Activated T-cell treated with anti-CD3 and anti-CD28 coated beads, Interleukin-2, amount 50 U/mL, for 1 hour (primary cell): ENCODE results near the gene JOSD2.
A peak's percentile ranks its signal among the peaks of the same experiment; 100 is the strongest.

ENCODE experiments used
- DNase-seq: peaks from one replicate; pipeline ENCODE4 v3.0.0-alpha.2; 2020

The JOSD2 gene

DNA sequence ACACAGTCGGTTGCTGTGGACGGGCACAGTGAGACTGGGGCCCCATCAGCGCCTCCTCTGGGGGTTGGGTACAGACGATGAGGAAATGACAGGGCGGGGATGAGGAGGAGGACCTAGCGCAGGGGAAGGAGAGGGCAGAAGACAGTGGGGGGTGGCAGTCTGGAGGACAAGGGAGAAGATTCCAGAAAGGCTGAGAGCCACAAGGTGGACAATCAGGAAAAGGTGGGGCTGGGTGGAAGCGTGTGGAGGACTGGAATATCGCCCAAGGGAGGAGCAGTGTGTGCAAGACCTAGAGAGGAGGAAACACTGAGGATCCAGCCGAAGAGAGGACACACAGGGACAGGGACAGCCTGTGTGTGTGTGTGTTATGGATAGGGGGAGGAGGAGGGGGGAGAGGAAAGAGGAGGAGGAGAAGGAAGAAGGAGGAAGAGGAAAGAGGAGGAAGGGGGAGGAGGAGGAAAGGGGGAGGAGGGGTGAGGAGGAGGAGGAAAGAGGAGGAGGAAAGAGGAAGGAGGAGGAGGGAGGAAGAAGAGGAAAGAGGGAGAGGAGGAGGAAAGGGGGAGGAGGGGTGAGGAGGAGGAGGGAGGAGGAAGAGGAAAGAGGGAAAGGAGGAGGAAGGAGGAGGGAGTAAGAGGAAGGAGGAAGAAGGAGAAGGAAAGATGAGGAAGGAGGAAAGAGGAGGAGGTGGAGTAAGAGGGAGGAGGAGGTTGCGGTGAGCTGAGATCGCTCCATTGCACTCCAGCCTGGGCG lies 18.5 kb downstream of the JOSD2 start:
- no peak for DNase-seq

DNA sequence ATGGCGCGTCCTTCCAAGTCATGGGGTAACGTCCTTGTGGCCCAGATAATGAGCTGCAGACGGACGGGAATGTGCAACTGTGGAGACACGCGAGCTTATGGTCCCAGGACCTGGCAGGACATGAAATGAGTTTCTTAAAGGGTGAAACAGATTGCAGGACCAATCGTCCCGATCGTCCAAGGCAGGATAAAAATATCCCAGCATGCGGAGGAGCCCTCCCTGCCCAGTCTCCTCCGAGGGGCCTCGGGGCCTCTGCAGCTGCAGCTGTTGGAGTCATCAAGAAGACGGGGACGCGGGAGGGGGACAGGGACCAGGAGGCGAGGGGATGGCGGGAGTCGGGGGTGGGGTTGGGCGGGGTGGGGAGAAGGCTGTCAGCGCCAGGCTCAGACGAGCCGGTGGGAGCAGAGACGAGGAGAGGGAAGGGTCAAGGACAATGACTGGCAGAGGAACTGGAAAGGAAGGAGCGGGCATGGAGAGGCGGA lies 20.0 kb downstream of the JOSD2 start:
- DNase-seq, result no peak

DNA sequence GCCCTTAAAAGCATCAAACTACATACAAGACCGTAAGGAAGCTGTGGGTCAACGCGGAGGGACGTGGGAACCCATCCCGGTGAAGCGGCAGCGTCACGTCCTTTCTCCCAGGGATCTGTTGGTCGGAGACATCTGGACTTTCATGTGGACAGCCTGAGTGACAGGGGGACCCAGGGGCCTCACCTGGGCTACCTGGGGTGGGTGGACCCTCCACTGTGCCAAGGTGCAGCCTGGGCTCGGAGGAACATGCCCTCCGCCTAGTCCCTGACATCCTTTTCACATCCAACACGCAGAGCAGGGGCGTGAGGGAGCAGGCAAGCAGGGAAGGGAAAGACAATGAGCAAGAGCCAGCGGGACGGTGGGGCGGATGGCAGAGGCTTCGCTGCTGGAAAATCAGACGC lies 20.6 kb downstream of the JOSD2 start:
- DNase-seq, result no peak

DNA sequence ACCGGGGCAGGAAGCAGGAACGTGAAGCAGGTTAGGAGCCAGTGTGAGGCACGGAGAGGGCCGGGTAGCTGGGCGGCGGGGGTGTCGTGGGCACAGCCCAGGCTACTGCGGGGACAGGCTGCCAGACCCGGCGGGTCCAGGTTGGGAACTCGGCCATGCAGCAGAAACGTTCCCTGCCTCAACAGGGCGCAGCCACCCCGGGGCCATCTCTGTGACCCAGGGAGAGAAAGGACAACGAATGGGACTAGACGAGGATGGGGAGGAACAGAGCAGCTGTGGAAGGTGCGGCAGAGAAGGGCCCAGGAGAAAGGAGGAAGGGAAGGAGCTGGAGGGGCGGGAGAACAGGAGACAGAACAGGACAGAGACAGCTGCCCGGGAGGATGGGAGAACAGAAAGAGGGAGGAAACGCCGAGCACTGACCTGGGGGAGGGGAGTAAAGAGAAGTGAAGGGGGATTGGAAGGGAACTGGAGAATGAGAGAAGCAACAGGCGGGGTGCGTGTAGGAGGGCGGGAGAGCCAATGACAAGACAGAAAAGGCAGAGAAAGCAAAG lies 21.5 kb downstream of the JOSD2 start:
- no peak for DNase-seq

DNA sequence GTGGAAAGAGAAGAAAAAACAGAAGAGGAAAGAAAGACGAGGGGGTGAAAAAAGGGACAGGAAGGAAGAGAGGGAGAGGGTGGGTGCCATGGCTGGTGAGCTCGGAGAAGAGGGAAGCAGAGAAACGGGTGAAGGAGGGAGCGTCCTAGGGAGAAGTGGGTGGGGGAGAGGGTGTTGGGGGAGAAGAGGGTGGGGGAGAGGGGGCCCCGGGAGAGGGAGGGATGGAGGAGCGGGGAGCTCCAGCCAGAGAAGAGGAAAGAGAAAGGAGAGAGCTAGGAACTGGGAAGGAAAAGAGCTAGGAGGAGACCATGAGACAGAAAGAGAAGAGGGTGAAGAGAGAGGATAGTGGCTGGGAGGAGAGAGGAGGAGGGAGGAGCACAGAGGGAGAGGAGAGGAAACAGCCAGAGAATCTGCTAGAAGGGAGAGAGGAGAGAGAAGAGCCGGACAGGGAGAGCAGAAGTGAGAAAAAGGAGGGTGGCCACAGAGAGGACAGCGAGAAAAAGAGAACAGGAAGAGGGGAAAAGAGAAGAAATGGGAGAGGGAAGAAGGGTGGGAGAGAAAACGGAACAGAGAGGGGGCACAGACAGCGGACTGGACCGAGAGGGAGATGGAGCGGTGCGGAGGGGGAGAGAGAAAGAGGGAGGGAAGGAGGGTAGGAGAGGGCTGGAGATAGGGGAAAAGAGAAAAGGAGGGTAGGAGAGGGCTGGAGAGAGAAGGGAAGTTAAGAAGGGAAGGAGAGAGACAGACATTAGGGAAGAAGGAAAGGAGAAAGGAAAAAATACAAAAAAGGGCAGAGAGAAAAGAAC lies 22.4 kb downstream of the JOSD2 start:
- DNase-seq, result no peak

DNA sequence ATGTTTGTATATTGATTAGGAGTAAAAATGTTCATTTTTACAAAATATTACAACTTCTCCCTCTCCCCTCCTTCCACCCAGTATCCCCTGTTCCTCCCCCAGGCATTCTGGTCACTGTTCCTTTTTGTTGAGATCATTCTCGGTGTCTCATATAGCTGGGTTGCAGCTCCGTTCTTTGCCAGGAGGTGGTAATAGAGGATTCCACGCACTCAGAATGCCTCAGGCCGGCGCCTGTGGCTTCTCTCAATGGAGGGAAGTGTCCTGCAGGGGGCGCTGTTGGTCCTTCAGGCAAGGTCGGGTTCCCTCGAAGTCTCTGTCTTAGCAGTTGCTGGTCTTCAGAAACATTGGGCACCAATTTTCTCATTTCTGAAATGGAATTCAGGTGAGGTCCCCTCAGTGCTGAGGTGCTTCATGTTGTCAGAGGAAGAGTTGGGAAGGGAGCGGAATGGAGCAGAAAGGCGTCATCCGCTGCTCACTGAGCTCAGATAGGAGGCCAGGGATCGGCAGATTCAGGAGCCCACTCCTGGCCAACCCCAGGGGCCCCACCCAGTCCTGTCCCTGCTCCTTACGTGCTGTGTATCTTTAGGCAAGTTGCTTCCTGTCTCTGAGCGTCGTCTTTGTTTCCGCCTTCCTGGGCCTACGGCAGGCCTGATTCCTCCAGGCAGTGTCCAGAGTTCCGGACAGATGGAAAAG lies 24.0 kb downstream of the JOSD2 start:
- peak; percentile 59 for DNase-seq

DNA sequence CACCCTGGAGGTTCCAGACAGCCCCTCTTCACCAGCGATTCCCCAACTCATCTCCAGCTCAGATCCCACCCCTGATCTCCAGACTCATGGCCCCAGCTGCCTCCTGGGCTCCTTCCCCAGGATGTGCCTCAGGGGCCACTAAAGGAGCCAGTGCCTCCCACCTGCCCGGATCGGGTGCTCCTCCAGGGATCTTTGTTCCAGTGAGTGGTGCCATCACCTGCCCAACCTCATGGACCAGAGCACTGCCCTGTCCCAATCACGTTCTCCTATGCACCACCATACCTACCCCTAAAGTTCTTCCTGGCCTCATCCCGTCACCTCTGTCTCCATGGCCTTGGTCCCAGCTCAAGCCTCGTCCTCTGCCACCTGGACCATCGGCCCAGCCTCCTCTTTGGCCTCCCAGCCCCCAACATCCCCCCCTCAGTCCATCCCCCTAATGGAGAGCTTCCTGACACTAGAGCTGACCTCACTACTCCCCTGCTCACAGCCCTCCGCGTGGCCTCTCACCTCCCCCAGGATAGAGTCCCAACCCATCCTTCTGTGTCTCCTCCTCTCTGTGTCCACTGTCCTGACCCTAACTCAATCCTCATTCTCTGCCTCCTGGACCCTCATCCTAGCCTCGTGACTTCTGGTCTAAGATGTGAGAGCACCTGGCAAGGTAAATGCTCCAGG lies 25.6 kb downstream of the JOSD2 start:
- no peak for DNase-seq

DNA sequence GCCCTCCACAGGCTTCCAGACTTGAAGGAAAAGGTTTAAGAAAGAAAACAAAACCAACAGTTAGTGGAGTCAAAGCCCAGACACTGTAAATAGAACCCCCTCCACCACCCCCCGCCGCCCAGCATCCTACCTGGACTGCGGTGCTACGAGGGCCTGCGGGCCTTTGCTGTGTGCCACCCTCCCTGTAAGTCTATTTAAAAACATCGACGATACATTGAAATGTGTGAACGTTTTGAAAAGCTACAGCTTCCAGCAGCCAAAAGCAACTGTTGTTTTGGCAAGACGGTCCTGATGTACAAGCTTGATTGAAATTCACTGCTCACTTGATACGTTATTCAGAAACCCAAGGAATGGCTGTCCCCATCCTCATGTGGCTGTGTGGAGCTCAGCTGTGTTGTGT lies 28.1 kb downstream of the JOSD2 start:
- no peak for DNase-seq

DNA sequence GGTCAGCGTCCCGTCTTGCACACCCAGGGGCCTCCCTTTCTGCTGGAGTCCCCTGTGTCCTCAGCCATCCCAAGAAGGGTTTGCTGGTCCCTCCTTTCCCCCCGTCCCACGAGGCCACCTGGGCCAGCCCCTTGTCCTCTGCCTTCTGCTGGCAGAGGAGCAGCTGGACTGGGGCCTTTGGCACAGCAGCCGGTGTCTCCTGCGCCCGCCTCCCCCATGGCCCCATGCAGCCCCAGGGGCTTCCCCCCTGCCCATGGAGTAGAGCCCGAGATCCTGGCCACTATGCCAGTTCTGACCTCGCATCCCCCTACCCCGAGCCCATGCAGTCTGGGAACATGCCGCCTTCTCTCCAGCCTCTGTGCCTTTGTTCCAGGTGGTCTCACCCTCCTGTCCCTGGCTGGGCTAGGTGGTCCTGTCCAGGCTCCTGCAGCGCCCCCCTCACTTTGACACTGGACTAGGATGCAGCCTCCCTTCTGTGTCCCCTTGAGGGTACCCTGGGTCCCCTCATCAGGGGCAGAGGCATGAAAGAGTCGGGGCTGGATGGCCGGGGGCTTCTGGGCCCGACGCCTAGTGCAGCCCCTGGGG lies 28.6 kb downstream of the JOSD2 start:
- DNase-seq, result no peak

DNA sequence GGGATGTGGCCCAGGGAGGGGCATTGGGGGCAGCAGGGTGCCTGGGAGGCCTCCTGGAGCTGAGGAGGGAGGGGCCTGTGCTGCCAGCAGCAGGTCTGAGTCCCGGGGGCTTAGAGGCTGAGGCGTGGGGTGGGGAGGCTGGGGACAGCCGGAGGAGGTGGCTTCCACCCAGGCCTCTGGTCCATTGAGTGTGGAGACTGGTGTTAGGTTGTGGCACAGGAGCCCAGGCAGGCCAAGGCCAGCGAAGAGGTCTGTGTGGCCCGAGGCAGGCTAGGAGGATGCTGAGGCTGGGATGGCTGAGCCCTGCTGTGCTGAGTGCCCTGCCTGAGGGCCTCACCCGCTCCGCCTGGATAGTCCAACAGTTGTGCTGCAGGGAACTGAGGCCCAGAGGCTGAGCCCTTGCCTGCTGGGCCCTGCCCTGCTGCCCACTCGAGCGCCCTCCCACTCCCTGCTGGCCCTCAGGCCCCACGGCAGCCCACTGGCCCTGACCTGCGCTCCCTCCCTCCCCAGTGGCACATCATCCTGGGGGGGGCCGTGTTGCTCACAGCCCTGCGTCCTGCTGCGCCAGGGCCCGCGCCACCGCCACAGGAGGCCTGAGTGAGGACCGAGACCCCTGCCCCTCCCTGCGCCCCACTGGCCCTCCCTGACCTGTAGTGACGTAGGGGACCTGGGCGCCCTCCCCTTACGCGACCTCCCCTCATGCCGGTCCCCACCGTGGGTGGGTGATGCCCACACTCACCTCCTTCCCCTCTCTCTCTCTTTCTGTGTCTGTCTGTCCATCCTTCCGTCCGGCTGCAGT lies 29.4 kb downstream of the JOSD2 start:
- DNase-seq, result no peak

DNA sequence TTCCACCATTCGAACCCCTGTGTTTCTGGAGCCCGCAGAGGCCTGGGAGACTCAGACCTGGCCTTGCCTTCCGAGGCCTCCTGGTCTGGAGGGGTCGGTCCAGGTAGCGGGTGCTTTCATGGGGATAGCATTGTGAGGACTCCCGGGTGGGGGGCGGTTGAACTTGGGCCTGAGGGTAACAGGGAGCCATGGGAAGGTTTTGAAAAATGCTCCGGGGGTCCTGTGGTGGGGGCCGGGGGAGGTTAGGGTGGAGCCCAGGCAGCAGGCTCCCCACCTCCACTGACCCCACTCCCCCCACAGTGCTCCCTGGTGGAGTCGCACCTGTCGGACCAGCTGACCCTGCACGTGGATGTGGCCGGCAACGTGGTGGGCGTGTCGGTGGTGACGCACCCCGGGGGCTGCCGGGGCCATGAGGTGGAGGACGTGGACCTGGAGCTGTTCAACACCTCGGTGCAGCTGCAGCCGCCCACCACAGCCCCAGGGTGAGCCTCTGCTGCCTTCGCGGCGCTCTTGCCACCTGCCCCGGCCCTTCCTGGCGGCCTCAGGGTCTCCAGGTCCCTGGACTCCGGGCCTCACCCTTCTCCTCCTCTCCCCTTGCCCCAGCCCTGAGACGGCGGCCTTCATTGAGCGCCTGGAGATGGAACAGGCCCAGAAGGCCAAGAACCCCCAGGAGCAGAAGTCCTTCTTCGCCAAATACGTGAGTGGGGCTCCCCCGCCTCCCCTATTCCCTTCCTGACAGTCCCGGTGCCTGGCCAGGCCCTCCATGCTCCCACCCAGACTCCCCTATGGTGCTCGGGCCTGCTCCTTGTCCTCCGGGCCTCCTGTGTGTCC lies 30.5 kb downstream of the JOSD2 start:
- no peak for DNase-seq

DNA sequence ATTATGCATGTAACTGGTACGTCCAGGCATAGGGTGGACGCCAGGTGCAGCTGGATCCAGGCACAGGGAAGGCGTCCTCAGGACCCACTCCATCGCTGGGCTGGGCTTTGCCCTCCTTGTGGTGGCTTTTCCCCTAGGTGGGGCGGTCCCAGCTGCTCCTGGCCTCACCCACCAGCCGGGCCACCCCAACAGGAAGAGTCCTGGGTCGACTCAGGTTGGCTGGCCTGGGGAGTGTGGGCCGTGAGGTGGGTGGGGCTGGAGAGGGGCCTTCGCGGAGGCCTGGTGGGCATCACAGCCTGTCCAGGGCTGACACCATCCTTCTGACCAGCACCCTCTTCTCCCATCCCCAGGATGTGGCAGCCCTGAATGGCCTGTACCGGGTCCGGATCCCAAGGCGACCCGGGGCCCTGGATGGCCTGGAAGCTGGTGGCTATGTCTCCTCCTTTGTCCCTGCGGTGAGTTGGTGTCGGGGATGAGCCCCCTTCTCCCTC lies 31.2 kb downstream of the JOSD2 start:
- DNase-seq, result no peak

DNA sequence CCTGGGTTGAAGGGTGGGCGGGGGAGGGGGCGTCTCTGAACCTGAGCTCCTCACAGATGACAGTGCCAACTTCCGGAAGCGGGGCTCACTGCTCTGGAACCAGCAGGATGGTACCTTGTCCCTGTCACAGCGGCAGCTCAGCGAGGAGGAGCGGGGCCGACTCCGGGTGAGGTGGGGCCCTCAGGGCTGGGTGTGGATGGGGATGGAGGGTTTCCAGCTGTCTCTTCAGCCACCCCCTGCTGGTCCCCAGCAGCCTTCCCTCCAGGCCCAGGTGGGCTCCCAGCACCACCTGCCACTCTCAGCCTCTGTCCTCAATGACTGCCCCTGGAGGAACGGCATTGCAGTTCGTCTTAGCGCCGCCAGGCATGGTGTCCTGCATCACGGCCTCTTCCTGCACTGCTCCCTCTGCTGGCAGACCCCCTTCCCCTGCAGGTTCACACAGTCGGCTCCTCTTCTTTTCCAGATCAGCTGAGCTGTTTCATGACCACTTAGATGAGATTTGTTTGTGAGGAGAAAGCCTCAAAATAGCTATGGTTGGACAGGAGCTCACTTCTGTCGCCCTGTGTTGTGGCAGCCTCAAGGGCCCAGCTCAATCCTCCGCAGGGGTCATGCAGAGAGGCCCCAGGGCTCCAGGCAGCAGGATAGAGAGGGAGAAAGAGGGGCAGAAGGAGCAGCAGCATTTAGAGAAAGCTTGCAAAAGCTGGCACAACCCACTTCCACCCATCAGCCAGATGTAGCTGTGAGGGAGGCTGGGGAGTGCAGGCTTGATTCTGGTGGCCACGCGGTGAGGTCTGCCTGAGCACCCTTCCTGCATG lies 31.9 kb downstream of the JOSD2 start:
- no peak for DNase-seq

DNA sequence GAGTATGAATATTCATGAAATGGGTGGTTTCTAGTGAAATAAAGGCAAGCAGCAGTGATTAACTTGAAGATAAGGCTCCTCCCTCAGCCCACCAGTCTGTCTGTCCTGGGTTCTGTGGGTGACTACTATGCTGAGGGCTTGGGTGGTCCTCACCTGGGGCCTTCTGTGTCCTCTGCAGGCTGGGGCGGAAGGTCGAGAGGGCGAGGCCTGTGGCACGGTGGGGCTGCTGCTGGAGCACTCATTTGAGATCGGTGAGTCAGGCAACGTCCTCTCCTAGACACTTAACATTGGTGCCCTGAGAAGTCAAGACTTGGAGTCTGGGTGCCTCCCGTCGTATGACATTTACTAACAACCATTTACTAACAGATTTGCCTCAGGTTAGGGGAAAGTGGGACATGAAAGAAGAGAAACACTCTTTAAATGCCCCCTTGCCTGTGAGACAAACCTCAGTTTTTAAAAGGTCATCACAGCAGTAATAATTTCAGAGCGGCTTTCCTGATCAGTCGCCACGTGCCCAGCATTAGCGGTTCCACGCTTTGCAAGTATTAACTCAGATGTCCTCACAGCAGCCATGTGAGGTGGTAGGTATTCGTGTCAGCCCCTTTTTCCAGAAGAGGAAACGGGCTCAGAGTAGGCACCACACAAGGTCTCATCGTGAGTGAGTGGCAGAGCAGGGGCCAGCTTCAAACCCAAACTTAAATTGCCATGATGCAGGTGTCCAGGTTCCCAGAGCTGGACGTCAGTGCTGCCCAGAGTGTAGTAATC lies 33.1 kb downstream of the JOSD2 start:
- DNase-seq, result no peak

DNA sequence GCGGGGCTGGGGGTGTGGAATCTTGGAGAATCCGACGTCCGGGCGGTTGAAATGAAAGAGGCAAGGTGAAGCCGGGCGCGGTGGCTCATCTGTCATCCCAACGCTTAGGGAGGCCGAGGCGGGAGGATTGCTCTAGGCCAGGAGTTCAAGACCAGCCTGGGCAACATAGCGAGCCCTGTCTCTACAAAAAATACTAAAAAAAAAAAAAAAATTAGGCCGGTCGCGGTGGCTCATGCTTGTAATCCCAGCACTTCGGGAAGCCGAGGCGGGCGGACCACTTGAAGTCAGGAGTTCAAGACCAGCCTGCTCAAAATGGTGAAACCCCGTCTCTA lies 34.1 kb downstream of the JOSD2 start:
- no peak for DNase-seq

DNA sequence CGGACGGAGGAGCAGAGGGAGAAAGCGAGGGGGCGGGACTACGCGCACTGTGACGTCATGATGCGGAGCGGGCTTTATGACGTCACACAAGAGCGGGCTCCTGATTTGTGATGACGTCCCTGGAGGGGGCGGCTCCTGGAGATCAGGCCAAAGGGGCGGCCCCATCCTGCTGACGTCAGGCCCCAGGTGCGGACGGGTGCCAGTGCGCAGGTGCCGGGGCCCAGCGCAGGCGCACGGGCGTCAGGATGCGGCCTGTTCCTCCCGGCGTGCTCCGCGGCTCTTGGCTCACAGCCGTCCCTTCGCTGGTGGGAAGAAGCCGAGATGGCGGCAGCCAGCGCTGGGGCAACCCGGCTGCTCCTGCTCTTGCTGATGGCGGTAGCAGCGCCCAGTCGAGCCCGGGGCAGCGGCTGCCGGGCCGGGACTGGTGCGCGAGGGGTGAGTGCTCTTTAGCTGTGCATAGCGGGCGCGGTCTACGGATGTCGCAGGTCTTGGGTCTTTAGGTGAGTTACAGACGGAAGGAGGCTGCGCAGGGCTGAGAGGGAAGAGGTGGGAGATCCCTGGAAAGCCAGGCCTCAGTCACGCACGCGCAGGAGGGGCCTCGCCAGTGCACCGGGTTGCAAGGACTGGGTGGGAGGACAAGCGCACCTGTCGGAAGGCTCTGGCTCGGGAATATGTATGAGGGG lies 34.6 kb downstream of the JOSD2 start, which contains the start of the genes EMC10 and GARIN5A:
TSS of gene EMC10 (plus strand) at position 284 of the 683 bp plus-strand sequence. CDS start at position 322, 38 bp downstream.
TSS of gene GARIN5A (minus strand) at position 625 of the 683 bp plus-strand sequence. CDS start at position 165, 460 bp downstream.
- peak; percentile 96 for DNase-seq

DNA sequence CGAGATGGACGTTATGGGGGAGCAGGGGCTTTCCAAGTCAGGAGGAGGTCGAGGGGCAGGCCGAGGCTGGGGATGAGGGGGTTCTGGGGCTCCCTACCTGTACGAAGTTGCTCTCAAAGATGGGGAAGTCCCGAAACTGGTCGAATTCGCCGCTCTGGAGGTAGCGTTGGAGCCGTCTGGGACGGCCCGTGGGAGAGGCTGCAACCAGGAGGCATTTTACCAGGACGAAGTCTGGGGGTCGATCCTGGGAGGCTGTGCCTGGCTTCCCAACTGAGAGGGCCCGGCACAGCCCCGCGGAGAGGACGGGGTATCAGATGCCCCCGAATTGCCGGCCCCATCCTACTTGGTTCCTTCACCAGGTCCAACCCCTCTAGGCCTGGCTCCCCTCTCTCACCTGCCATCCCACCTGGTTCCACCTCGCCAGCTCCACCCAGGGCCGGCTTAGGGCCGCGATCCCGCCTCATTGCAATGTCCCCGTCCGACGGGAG lies 35.2 kb downstream of the JOSD2 start:
- no peak for DNase-seq

DNA sequence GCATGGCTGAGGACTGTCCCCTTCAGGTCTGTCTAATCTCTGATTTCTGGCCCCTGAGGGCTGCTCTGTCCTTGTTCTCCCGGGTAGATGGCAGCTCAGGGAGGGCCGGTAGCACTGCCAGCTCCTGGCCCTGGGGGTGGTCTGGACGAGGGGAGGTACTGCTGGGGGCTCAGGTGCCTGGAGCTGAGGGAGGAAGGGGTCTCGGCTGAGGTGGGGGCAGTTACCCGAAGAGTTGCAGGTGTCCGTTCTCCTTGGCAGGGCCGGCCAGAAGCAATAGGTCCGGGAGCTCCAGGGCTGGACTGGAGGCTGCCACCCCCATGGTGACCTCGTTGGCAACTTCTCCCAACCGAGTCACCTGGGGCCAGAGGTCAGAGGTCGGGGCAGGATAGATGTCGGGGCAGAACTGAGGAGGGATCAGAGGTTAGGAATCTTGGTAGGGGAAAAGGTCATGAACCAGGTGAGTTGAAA lies 35.9 kb downstream of the JOSD2 start:
- no peak for DNase-seq
